NCI-H128 (cell line): ENCODE results near the gene CDKAL1.

Experiments used
- DNase-seq: peaks from one replicate; lab custom pipeline; 2025; ENCODE audit not compliant: unreplicated experiment; lab: John Stamatoyannopoulos, UW

Gene CDKAL1

GRCh38 chr6:21157186-21157929, 623.1 kb downstream of the CDKAL1 start:
- DNase-seq: no peak

- no peak for DNase-seq
Measured at GRCh38 chr6:21158149-21158548, 623.9 kb downstream of the CDKAL1 start.

- no peak for DNase-seq
Measured at GRCh38 chr6:21158873-21159272, 624.6 kb downstream of the CDKAL1 start.

- no peak for DNase-seq
Measured at GRCh38 chr6:21159465-21159864, 625.2 kb downstream of the CDKAL1 start.

GRCh38 chr6:21161707-21162106, 627.5 kb downstream of the CDKAL1 start:
- DNase-seq: no peak

- no peak for DNase-seq
Measured at GRCh38 chr6:21163110-21163837, 629.0 kb downstream of the CDKAL1 start.

- no peak for DNase-seq
Measured at GRCh38 chr6:21163838-21164180, 629.6 kb downstream of the CDKAL1 start.

GRCh38 chr6:21164768-21165326, 630.6 kb downstream of the CDKAL1 start:
- no peak for DNase-seq

- DNase-seq: no peak
Measured at GRCh38 chr6:21166754-21167153, 632.5 kb downstream of the CDKAL1 start.

- no peak for DNase-seq
Measured at GRCh38 chr6:21167790-21168189, 633.5 kb downstream of the CDKAL1 start.

GRCh38 chr6:21171801-21172200, 637.5 kb downstream of the CDKAL1 start:
- no peak for DNase-seq

GRCh38 chr6:21173031-21173430, 638.8 kb downstream of the CDKAL1 start:
- no peak for DNase-seq

- no peak for DNase-seq
Measured at GRCh38 chr6:21173678-21174077, 639.4 kb downstream of the CDKAL1 start.

- DNase-seq: no peak
Measured at GRCh38 chr6:21176197-21176596, 641.9 kb downstream of the CDKAL1 start.

- no peak for DNase-seq
Measured at GRCh38 chr6:21180155-21180554, 645.9 kb downstream of the CDKAL1 start.

- no peak for DNase-seq
Measured at GRCh38 chr6:21180800-21181337, 646.6 kb downstream of the CDKAL1 start.

- no peak for DNase-seq
Measured at GRCh38 chr6:21181866-21182265, 647.6 kb downstream of the CDKAL1 start.

GRCh38 chr6:21182589-21182988, 648.3 kb downstream of the CDKAL1 start:
- no peak for DNase-seq

- peak; percentile 80 for DNase-seq
Measured at GRCh38 chr6:21185861-21186478, 651.7 kb downstream of the CDKAL1 start.

GRCh38 chr6:21186479-21187055, 652.3 kb downstream of the CDKAL1 start:
- no peak for DNase-seq

- DNase-seq: no peak
Measured at GRCh38 chr6:21187485-21187884, 653.2 kb downstream of the CDKAL1 start.
